Activated T-helper 2 cell treated with anti-CD3 and anti-CD28 coated beads, Interferon-gamma antibody, Interleukin-2, Interleukin-4, amounts not matched to agents 10 μg/mL and 5 μg/mL and 100 μg/mL, durations not matched to agents 14 hours and 24 hours and 36 hours (primary cell): ENCODE results near the gene CDHR5. TPM values are rescaled to one million over a fixed set of nuclear protein-coding genes. Genes with fewer than 3 reads are reported as not detected.
"Not testable (repeated sequence)": the region's sequence is repeated elsewhere in the genome, so short reads cannot be mapped to it uniquely, and the experiment has no call there.

Source experiments
- DNase-seq: peaks from one replicate; pipeline ENCODE4 v3.0.0; 2021; ENCODE audit warnings: low spot score
- H3K27ac Mint-ChIP-seq: one replicate; pipeline ENCODE4 v1.8.0; 2021; ENCODE audit warnings: mixed read lengths
- H3K27me3 Mint-ChIP-seq: one replicate; pipeline ENCODE4 v1.8.0; 2021; ENCODE audit warnings: low read depth, mixed read lengths
- H3K36me3 Mint-ChIP-seq: one replicate; pipeline ENCODE4 v1.8.0; 2021; ENCODE audit warnings: low read depth, mixed read lengths
- H3K4me1 Mint-ChIP-seq: one replicate; pipeline ENCODE4 v1.8.0; 2021; ENCODE audit warnings: low read depth, mixed read lengths
- H3K4me3 Mint-ChIP-seq: one replicate; pipeline ENCODE4 v1.8.0; 2021; ENCODE audit warnings: low read depth, mild to moderate bottlenecking, moderate library complexity, mixed read lengths
- H3K9me3 Mint-ChIP-seq: one replicate; pipeline ENCODE4 v1.8.0; 2021; ENCODE audit warnings: mixed read lengths
- intact Hi-C: fragments of 100-400 bp; cut with micrococcal nuclease; formaldehyde crosslinking; loops from one replicate; pipeline ENCODE4 v1.15.1; 2023
- total RNA-seq: library from RNA; stranded (reverse); gene quantifications from 2 replicates; pipeline ENCODE4 v1.2.3, GENCODE V29; 2022

CDHR5 gene
- total RNA-seq, 1 donor from 2014 or later = not detected

GRCh38 chr11:578276-579035 lies 46.3 kb downstream of the CDHR5 start:
- peak overlapping the region; percentile 93 for H3K4me3 Mint-ChIP-seq
- no peaks in the 10 kb centered on the region for H3K9me3 Mint-ChIP-seq
- H3K4me1 Mint-ChIP-seq = peaks cover 30% of the 10 kb centered on the region
- intact Hi-C loops = loop anchor here (5.0 kb wide), 1 partner anchor 34 kb away; no protein-coding TSS in a partner anchor
- H3K27me3 Mint-ChIP-seq = peaks cover 5% of the 10 kb centered on the region
- DNase-seq = no peak
- peaks cover 18% of the 10 kb centered on the region for H3K36me3 Mint-ChIP-seq
- H3K27ac Mint-ChIP-seq = no peak overlapping the region

- Mint-ChIP-seq H3K27me3 (peaks cover 5% of the 10 kb centered on the region), H3K27ac (peak overlapping the region; percentile 87), H3K36me3 (peaks cover 18% of the 10 kb centered on the region), H3K9me3 (no peaks in the 10 kb centered on the region), H3K4me1 (peaks cover 31% of the 10 kb centered on the region), H3K4me3 (peak overlapping the region; percentile 93)
- DNase-seq = no peak
- intact Hi-C loops = loop anchor here (5.0 kb wide), 1 partner anchor 35 kb away; no protein-coding TSS in a partner anchor
Observed at GRCh38 chr11:577611-577894, 47.2 kb downstream of the CDHR5 start.

DNA sequence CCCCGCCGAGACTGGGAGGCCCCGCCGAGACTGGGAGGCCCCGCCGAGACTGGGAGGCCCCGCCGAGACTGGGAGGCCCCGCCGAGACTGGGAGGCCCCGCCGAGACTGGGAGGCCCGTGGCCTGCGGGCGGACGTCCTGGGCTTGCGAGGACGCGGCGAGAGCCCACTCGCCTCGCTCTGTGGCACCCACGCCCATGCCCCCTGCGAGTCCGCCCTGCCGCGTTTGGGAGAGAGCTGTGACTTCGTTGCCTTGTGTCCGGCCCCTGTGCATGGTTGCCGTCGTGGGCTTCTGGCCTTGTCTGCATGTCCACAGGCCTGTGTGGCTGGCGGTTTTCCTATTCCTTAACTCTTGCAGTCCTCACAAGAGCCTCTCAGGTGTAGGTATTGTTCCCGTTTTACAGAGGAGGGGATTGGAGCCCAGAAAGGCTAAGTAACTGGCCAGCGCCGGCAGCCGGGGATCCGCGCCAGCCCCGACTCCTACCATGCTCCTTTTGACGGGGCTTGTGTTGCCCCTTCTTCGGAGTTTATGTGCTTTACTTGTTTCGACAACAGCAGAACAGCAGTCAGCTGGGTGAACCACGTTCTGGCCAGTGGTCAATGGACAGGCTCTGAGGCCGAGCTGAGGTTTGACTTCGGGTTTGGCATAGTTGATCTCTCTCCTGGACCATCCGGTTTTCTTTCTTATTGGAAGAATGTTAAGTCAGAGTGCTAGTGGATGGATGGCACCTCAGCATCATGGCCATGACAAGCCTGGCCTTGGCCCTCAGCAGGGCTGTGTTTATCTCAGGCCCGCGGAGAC lies 47.7 kb downstream of the CDHR5 start:
- peaks cover 16% of the 10 kb centered on the region for H3K36me3 Mint-ChIP-seq
- peaks cover 5% of the 10 kb centered on the region for H3K27me3 Mint-ChIP-seq
- intact Hi-C loops = loop anchor here (1.0 to 5.0 kb wide), 3 partner anchors 9 to 70 kb away; partner anchors contain the start of gene RNH1
- no peak for DNase-seq
- H3K4me3 Mint-ChIP-seq = peak overlapping the region; percentile 93
- H3K9me3 Mint-ChIP-seq = no peaks in the 10 kb centered on the region
- peaks cover 31% of the 10 kb centered on the region for H3K4me1 Mint-ChIP-seq
- H3K27ac Mint-ChIP-seq = peak overlapping the region; percentile 87

- intact Hi-C loops = loop anchor here (1.0 to 5.0 kb wide), 3 partner anchors 8 to 69 kb away; partner anchors contain the start of gene RNH1
- H3K9me3 Mint-ChIP-seq = no peaks in the 10 kb centered on the region
- peaks cover 5% of the 10 kb centered on the region for H3K27me3 Mint-ChIP-seq
- peak within 1 kb of the TSS; percentile 99 for H3K27ac Mint-ChIP-seq
- peaks cover 9% of the 10 kb centered on the region for H3K36me3 Mint-ChIP-seq
- H3K4me1 Mint-ChIP-seq = peaks cover 31% of the 10 kb centered on the region
- peak within 1 kb of the TSS; percentile 98 for H3K4me3 Mint-ChIP-seq
- peak; percentile 93 for DNase-seq
Observed at GRCh38 chr11:575996-576768, 48.6 kb downstream of the CDHR5 start, which contains the start of gene PHRF1. Gene PHRF1, plus strand, starts transcription at chr11:576470. Its CDS starts 5,043 bp downstream, at chr11:581513.

DNA sequence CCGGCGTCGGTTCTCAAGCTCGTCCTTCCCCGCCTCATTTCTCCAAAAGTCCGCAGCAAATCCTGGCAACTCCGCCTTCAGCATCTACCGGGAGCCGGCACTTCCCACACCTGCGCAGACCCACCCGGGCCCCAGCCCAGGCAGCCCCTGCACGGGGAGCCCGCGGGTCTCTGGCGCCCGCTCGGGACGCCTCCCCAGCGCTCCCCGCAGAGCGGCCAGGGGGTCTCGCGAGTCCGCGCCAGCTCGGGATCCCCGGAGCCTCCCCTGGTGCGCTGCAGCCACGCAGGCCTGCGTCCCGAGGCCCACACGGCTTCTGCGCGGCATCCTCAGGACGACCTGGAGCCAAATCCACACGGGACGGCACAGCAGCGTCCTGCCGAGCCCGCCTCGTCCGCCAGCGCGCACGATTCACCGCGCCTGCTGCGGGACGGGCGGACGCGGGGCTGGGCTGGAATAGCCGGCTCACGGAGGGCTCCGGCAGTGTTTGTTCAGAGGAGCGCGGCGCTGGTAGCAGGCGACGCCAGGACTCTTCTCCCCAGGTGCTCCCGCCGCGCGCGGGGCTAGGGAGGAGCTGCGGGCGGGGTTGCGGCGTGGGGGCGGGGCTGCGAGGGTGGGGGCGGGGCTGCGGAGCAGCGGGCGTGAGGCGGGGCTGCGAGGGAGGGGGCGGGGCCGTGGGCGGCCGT lies 49.3 kb downstream of the CDHR5 start:
- peaks cover 29% of the 10 kb centered on the region for H3K4me1 Mint-ChIP-seq
- no peaks in the 10 kb centered on the region for H3K9me3 Mint-ChIP-seq
- H3K4me3 Mint-ChIP-seq = peak overlapping the region; percentile 86
- H3K36me3 Mint-ChIP-seq = peaks cover 6% of the 10 kb centered on the region
- intact Hi-C loops = loop anchor here (5.0 kb wide), 1 partner anchor 37 kb away; no protein-coding TSS in a partner anchor
- peaks cover 5% of the 10 kb centered on the region for H3K27me3 Mint-ChIP-seq
- no peak overlapping the region for H3K27ac Mint-ChIP-seq
- no peak for DNase-seq

DNA sequence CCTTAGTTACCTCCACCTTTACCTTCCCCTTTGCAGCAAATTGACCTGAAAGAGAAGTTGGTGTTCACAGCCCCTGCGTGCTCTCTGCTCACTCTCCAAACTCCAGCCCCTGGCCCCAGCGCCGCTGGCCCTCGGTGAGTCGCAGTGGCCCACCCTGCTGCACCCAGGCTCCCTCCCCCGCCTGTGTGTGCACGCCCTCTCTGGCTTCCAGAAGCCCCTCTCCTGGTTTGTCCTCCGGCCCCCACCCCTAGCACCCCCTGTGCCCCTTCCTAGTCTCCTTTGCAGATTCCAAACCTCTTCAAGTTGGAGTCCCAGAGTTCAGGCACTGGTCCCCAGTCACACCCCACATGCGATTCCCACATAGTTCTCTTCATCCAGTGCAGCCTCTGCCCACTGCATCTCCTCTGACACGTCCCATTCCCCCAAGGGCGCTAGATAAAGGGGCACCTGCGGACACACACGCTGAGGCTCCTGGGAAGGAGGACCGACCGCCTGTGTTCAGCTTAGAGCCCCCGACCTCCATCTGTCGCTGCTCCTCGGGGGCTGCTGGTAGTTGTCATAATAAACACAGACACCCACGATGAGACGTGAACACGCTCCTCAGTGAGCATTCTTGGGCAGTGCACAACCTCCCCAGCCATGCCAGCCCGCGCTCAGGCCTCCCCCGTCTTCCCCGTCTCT lies 50.0 kb downstream of the CDHR5 start:
- DNase-seq = no peak
- peaks cover 5% of the 10 kb centered on the region for H3K27me3 Mint-ChIP-seq
- no peak overlapping the region for H3K27ac Mint-ChIP-seq
- no peaks in the 10 kb centered on the region for H3K9me3 Mint-ChIP-seq
- intact Hi-C loops = loop anchor here (5.0 kb wide), 1 partner anchor 38 kb away; no protein-coding TSS in a partner anchor
- peaks cover 6% of the 10 kb centered on the region for H3K36me3 Mint-ChIP-seq
- H3K4me1 Mint-ChIP-seq = peaks cover 26% of the 10 kb centered on the region
- H3K4me3 Mint-ChIP-seq = peak overlapping the region; percentile 86

- H3K27me3 Mint-ChIP-seq, H3K27ac Mint-ChIP-seq, intact Hi-C loops, H3K36me3 Mint-ChIP-seq, DNase-seq, H3K9me3 Mint-ChIP-seq: not testable (repeated sequence)
- Mint-ChIP-seq H3K4me3 (peak overlapping the region; percentile 86), H3K4me1 (peaks cover 22% of the 10 kb centered on the region)
Observed at GRCh38 chr11:574031-574570, 50.7 kb downstream of the CDHR5 start.

- H3K4me1 Mint-ChIP-seq = peaks cover 22% of the 10 kb centered on the region
- H3K27me3 Mint-ChIP-seq = peaks cover 5% of the 10 kb centered on the region
- no peak overlapping the region for H3K27ac Mint-ChIP-seq
- no peak overlapping the region for H3K4me3 Mint-ChIP-seq
- no peaks in the 10 kb centered on the region for H3K9me3 Mint-ChIP-seq
- DNase-seq = no peak
- intact Hi-C loops = no loop called here
- peaks cover 6% of the 10 kb centered on the region for H3K36me3 Mint-ChIP-seq
Observed at GRCh38 chr11:573146-573759, 51.5 kb downstream of the CDHR5 start.

DNA sequence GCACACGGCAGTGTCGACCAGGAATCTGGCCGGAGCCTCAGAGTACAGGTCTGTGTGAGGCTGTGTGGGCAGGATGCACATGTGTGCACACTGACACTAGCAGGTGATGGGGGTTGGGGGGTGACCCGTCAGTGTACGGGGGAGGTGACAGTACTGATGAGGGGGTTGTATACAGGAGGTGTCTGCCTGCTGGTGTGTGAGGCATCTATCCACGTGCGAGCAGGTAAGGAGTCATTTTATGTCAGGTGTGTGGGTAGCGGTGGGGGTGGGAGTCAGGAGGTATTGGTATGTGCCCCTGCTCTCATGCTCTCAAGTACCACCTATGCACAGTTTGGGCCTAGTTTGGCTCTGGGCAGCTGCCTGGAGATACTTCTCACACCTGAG lies 53.0 kb downstream of the CDHR5 start:
- intact Hi-C loops = no loop called here
- H3K36me3 Mint-ChIP-seq = peaks cover 10% of the 10 kb centered on the region
- no peak overlapping the region for H3K4me3 Mint-ChIP-seq

DNA sequence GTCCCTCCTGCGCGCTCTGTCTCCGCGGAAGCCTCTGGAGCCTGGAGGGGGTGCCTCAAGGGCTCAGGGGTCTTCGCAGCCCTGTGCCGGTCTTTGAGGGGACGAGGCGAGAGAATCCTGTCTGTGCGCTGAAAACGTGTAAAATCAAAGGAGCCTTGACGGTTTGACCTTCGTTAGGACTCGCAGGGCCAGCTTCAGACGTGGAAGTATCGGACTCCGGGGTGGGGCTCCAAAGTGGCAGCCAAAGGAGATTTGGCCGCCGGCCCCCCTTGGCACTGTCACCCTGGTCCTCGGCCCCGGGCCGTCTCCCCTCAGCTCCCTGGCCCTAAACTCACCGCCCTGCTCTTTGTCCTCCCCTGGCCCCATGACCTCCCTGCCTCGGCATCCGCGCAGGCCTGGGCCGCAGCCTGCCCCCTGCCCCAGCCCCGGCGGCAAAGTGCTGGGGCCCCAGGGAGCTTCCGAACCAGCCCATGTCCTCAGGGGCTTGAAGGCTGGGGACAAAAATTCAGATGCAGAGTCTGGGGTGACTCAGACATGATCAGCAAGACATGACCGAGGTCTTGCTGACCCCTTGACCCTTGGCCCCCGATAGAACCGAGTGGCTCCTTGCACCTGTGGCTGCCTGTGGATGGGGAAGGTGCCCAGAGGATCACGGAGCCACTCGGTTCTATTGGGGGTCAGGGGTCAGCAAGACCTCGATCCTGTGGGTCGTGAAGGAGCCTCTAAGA lies 55.4 kb downstream of the CDHR5 start:
- peaks cover 8% of the 10 kb centered on the region for H3K4me1 Mint-ChIP-seq

More for the DNA sequence above, 53.0 kb downstream of the CDHR5 start:
- Mint-ChIP-seq H3K27ac (no peak overlapping the region), H3K9me3 (no peaks in the 10 kb centered on the region), H3K27me3 (peaks cover 5% of the 10 kb centered on the region), H3K4me1 (peaks cover 14% of the 10 kb centered on the region)
- no peak for DNase-seq

More for the DNA sequence above, 55.4 kb downstream of the CDHR5 start:
- DNase-seq = no peak
- Mint-ChIP-seq H3K9me3 (no peaks in the 10 kb centered on the region), H3K4me3 (peak overlapping the region; percentile 75), H3K36me3 (peaks cover 21% of the 10 kb centered on the region), H3K27ac (peak overlapping the region; percentile 33), H3K27me3 (no peaks in the 10 kb centered on the region)
- intact Hi-C loops = loop anchor here (2.0 kb wide), 1 partner anchor 63 kb away; the partner anchor contains the start of gene RNH1
